Testis (tissue), 2 donors: ENCODE results near the gene RIPK3.

ENCODE experiments used
- CTCF ChIP-seq, 3 experiments: fragments of 450-650 bp in 2 of 3; fragments of 200-600 bp in 1 of 3; sonication (generic) in 1 of 3; IDR thresholded peaks; one replicate each; pipeline ENCODE4 v1.5.1; 2016 to 2019; ENCODE audit warnings: antibody characterized with exemption in 3 of 3, mild to moderate bottlenecking in 2 of 3, moderate library complexity in 1 of 3
- POLR2A ChIP-seq: fragments of 450-650 bp; IDR thresholded peaks from one replicate; pipeline ENCODE4 v1.6.1; 2017; ENCODE audit warnings: antibody characterized with exemption, mild to moderate bottlenecking, moderate library complexity

GRCh38 chr14:24362241-24362960, 22.6 kb upstream of the RIPK3 start:
- TF ChIP-seq POLR2A (no peak), CTCF (IDR thresholded peaks at IDR 0.05) (no peak)
